GM12875 (cell line): ENCODE data around the gene FOXN3.

Experiments used
- H3K4me3 ChIP-seq: one replicate; pipeline ENCODE4 v1.5.1; 2011; ENCODE audit warnings: low read depth, low read length, control low read depth
- CTCF ChIP-seq: IDR thresholded peaks from 2 replicates; pipeline ENCODE4 v1.5.1; 2011; ENCODE audit warnings: low read depth, mild to moderate bottlenecking, control low read depth, inconsistent platforms, low read length, moderate library complexity, borderline replicate concordance; ENCODE audit not compliant: insufficient read depth

FOXN3 gene

GRCh38 chr14:89386212-89386886 is 30.7 kb downstream of the FOXN3 start:
- no peak overlapping the region for H3K4me3 ChIP-seq
- no peak for TF ChIP-seq CTCF

- TF ChIP-seq CTCF: no peak
- H3K4me3 ChIP-seq: no peak overlapping the region
Measured at GRCh38 chr14:89384636-89385035, 32.4 kb downstream of the FOXN3 start.

- TF ChIP-seq CTCF: no peak
- no peak overlapping the region for H3K4me3 ChIP-seq
Measured at GRCh38 chr14:89384023-89384422, 33.0 kb downstream of the FOXN3 start.

GRCh38 chr14:89382901-89383845 is 33.9 kb downstream of the FOXN3 start:
- TF ChIP-seq CTCF: no peak
- H3K4me3 ChIP-seq: no peak overlapping the region

GRCh38 chr14:89382487-89382886 is 34.5 kb downstream of the FOXN3 start:
- no peak for TF ChIP-seq CTCF
- H3K4me3 ChIP-seq: no peak overlapping the region

- no peak for TF ChIP-seq CTCF
- H3K4me3 ChIP-seq: no peak overlapping the region
Measured at GRCh38 chr14:89379891-89380820, 36.9 kb downstream of the FOXN3 start.
